SK-N-SH treated with all-trans-retinoic acid at 6 μM for 48 hours (cell line): ENCODE measurements around the gene AZIN2.

Experiments used
- ATAC-seq: fragments of 200-7000 bp; cut with Tn5 transposase; 3 replicates; pipeline ENCODE4 v1.9.1; 2020; ENCODE audit warnings: mild to moderate bottlenecking, moderate library complexity
- ARNTL ChIP-seq: fragments of 450-650 bp; formaldehyde crosslinking; IDR thresholded peaks from 2 replicates; pipeline ENCODE4 v1.5.0; 2020; ENCODE audit warnings: low read depth, mild to moderate bottlenecking, moderate library complexity, borderline replicate concordance
- BACH2 ChIP-seq: fragments of 250-450 bp; sonication (Bioruptor Pico); IDR thresholded peaks from 2 replicates; pipeline ENCODE4 v1.9.0; 2021; ENCODE audit warnings: mild to moderate bottlenecking, borderline replicate concordance
- ESRRG ChIP-seq: fragments of 250-450 bp; sonication (Bioruptor Pico); IDR thresholded peaks from 2 replicates; pipeline ENCODE4 v1.6.1; 2021; ENCODE audit warnings: mild to moderate bottlenecking
- GLIS3 ChIP-seq: fragments of 250-450 bp; sonication (Bioruptor Pico); IDR thresholded peaks from 2 replicates; pipeline ENCODE4 v1.5.0; 2020; ENCODE audit warnings: mild to moderate bottlenecking, moderate library complexity
- PATZ1 ChIP-seq: fragments of 250-450 bp; sonication (Bioruptor Pico); IDR thresholded peaks from 2 replicates; pipeline ENCODE4 v1.8.0; 2020; ENCODE audit warnings: mild to moderate bottlenecking, moderate library complexity, borderline replicate concordance
- POU6F1 ChIP-seq: fragments of 250-450 bp; sonication (Bioruptor Pico); IDR thresholded peaks from 2 replicates; pipeline ENCODE4 v1.8.0; 2021; ENCODE audit warnings: low read depth, mild to moderate bottlenecking, moderate library complexity, borderline replicate concordance
- SNAI2 ChIP-seq: fragments of 250-450 bp; sonication (Bioruptor Pico); IDR thresholded peaks from 2 replicates; pipeline ENCODE4 v1.5.0; 2020; ENCODE audit warnings: mild to moderate bottlenecking, moderate library complexity
- ZFP3 ChIP-seq: fragments of 250-450 bp; sonication (Bioruptor Pico); IDR thresholded peaks from 2 replicates; pipeline ENCODE4 v1.5.0; 2020; ENCODE audit warnings: mild to moderate bottlenecking, moderate library complexity
- ZFP30 ChIP-seq: fragments of 450-650 bp; formaldehyde crosslinking; IDR thresholded peaks from 2 replicates; pipeline ENCODE4 v1.5.0; 2022; ENCODE audit warnings: mild to moderate bottlenecking, moderate library complexity
- ZNF8 ChIP-seq: fragments of 450-650 bp; formaldehyde crosslinking; IDR thresholded peaks from 2 replicates; pipeline ENCODE4 v1.5.0; 2020; ENCODE audit warnings: mild to moderate bottlenecking, moderate library complexity

The AZIN2 gene

GRCh38 chr1:33168556-33169289, 87.8 kb downstream of the AZIN2 start:
- ATAC-seq, result no peak
- no peak for TF ChIP-seq SNAI2 (CRISPR knock-in tag)
- no peak for TF ChIP-seq BACH2
- TF ChIP-seq ZNF8 (CRISPR knock-in tag), result no peak
- no peak for TF ChIP-seq ZFP30 (CRISPR knock-in tag)

GRCh38 chr1:33169290-33170055, 88.5 kb downstream of the AZIN2 start:
- ATAC-seq, result no peak
- TF ChIP-seq POU6F1 (CRISPR knock-in tag) (no peak), ZFP3 (CRISPR knock-in tag) (no peak), GLIS3 (no peak), PATZ1 (CRISPR knock-in tag) (no peak), ARNTL (no peak), ESRRG (CRISPR knock-in tag) (no peak), ZNF8 (CRISPR knock-in tag) (no peak)
